HG02588 (cell line): Measurements from ENCODE around the gene HS3ST4.

Experiments used
- ATAC-seq: cut with Tn5 transposase; IDR thresholded peaks from one replicate; pipeline ENCODE4 v1.9.1; 2021; ENCODE audit warnings: mild to moderate bottlenecking, moderate library complexity; ENCODE audit not compliant: unreplicated experiment

HS3ST4 gene

GRCh38 chr16:25817295-25817694 is 125.5 kb downstream of the HS3ST4 start:
- ATAC-seq, result no peak

GRCh38 chr16:25817876-25818275 is 126.1 kb downstream of the HS3ST4 start:
- no peak for ATAC-seq

- ATAC-seq, result no peak
Observed at GRCh38 chr16:25823891-25824290, 132.1 kb downstream of the HS3ST4 start.

GRCh38 chr16:25827709-25828108 is 135.9 kb downstream of the HS3ST4 start:
- no peak for ATAC-seq

GRCh38 chr16:25828510-25828909 is 136.8 kb downstream of the HS3ST4 start:
- no peak for ATAC-seq

GRCh38 chr16:25832291-25832690 is 140.5 kb downstream of the HS3ST4 start:
- no peak for ATAC-seq

GRCh38 chr16:25834101-25834500 is 142.3 kb downstream of the HS3ST4 start:
- ATAC-seq, result no peak

GRCh38 chr16:25835126-25835525 is 143.4 kb downstream of the HS3ST4 start:
- ATAC-seq, result no peak

- ATAC-seq, result no peak
Observed at GRCh38 chr16:25838724-25839186, 147.0 kb downstream of the HS3ST4 start.

- ATAC-seq, result no peak
Observed at GRCh38 chr16:25841761-25842160, 150.0 kb downstream of the HS3ST4 start.

- ATAC-seq, result no peak
Observed at GRCh38 chr16:25845901-25846300, 154.1 kb downstream of the HS3ST4 start.

- ATAC-seq, result no peak
Observed at GRCh38 chr16:25854141-25854540, 162.4 kb downstream of the HS3ST4 start.

- no peak for ATAC-seq
Observed at GRCh38 chr16:25855063-25855462, 163.3 kb downstream of the HS3ST4 start.

GRCh38 chr16:25855818-25856217 is 164.1 kb downstream of the HS3ST4 start:
- ATAC-seq, result no peak

- no peak for ATAC-seq
Observed at GRCh38 chr16:25859645-25860044, 167.9 kb downstream of the HS3ST4 start.

GRCh38 chr16:25867041-25867440 is 175.3 kb downstream of the HS3ST4 start:
- ATAC-seq, result no peak

- ATAC-seq, result no peak
Observed at GRCh38 chr16:25868106-25868505, 176.3 kb downstream of the HS3ST4 start.

- no peak for ATAC-seq
Observed at GRCh38 chr16:25868706-25869370, 177.1 kb downstream of the HS3ST4 start.

GRCh38 chr16:25872369-25873070 is 180.8 kb downstream of the HS3ST4 start:
- ATAC-seq, result no peak

- no peak for ATAC-seq
Observed at GRCh38 chr16:25874196-25874595, 182.4 kb downstream of the HS3ST4 start.

GRCh38 chr16:25875956-25876598 is 184.3 kb downstream of the HS3ST4 start:
- no peak for ATAC-seq

GRCh38 chr16:25877103-25877502 is 185.3 kb downstream of the HS3ST4 start:
- no peak for ATAC-seq
